Coronary artery (tissue), 2 donors: ENCODE results near the gene PPRC1.
"Not testable (repeated sequence)": the region's sequence is repeated elsewhere in the genome, so short reads cannot be mapped to it uniquely, and the experiment has no call there.

Experiments
- DNase-seq: peaks from one replicate; pipeline ENCODE4 v3.0.0-alpha.2; 2017; ENCODE audit warnings: low spot score
- H3K27ac ChIP-seq, 2 donors: fragments of 200-600 bp; sonication (generic); one replicate each; pipeline ENCODE4 v1.5.1; 2016 to 2019
- H3K4me3 ChIP-seq: fragments of 200-600 bp; sonication (generic); 2 replicates; pipeline ENCODE4 v1.5.1; 2016; ENCODE audit warnings: mild to moderate bottlenecking, moderate library complexity
- CTCF ChIP-seq: fragments of 200-600 bp; sonication (generic); IDR thresholded peaks from one replicate; pipeline ENCODE4 v1.5.1; 2019; ENCODE audit warnings: antibody characterized with exemption

PPRC1 gene

DNA sequence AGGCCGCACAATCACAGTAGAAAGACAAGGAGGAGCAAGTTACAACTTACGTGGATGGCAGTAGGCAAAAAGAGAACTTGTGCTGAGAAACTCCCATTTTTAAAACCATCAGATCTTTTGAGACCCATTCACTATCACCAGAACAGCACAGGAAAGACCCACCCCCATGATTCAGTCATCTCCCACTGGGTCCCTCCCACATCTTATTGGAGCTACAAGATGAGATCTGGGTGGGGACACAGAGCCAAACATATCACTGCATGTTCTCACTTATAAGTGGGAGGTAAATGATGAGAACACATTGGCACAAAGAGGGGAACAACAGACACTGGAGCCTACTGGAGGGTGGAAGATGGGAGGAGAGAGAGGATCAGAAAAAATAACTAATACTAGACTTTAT lies 51.8 kb downstream of the PPRC1 start:
- Histone ChIP-seq H3K27ac (no peak overlapping the region), H3K4me3 (no peak overlapping the region)
- no peak for TF ChIP-seq CTCF
- DNase-seq: peak; percentile 17

DNA sequence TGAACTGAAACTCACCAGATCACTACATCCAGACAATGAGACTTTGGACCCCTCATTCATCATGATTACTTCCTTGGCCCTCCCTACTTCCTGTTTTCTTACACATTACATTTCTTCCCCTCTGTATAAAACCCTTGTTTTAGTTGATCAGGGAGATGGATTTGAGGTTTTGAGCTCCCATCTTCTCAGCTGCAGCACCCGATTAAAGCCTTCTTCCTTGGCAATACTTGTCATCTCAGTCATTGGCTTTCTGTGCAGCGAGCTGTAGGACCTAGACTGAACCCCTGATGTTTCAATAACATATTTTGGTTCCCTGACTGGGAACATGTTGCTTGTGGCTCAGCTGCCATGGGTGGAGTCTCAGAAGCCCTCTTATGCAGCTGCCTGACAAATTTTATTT lies 52.4 kb downstream of the PPRC1 start:
- no peak overlapping the region for H3K27ac ChIP-seq
- DNase-seq: peak; percentile 4
- H3K4me3 ChIP-seq: no peak overlapping the region
- no peak for TF ChIP-seq CTCF

- Histone ChIP-seq H3K4me3 (no peak overlapping the region), H3K27ac (no peak overlapping the region)
- no peak for TF ChIP-seq CTCF
- peak; percentile 47 for DNase-seq
Measured at GRCh38 chr10:102185811-102186527, 53.1 kb downstream of the PPRC1 start.

DNA sequence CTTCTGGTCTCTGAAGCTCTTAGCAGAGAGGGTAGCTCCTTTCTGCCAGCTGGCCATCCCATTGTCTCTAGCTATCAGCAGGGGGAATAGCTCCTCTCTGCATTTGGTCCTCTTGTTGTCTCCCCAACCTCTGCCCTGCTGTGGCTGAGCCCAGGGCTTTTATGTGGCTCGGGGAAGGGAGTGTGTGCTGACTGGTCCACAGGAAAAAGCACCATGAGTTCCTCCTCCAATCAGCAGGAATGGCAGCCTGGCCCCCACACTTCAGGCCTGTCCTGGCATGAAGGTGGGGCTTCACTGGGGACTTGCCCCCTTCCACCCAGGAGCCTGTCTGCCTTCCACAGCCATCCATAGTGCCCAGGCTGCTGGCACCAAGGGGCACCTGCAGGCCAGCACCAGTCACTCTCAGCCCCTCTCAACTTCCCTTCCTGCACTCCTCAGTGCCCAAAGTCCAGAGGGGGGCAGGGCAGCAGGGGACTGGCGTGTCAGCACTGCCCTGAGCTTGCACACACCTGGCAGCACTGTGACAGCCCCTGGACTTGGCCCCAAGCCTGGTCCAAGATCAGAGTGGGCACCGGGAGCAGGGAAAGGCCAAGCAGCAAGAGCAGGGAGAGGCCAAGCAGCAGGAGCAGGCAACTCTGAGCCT lies 55.6 kb downstream of the PPRC1 start:
- DNase-seq: no peak
- H3K4me3 ChIP-seq: no peak overlapping the region
- no peak for TF ChIP-seq CTCF
- no peak overlapping the region for H3K27ac ChIP-seq

GRCh38 chr10:102188941-102189898 lies 56.4 kb downstream of the PPRC1 start:
- not testable (repeated sequence) for H3K4me3 ChIP-seq, H3K27ac ChIP-seq
- DNase-seq: peak; percentile 24

GRCh38 chr10:102191956-102192355 lies 59.1 kb downstream of the PPRC1 start:
- no peak for DNase-seq
- Histone ChIP-seq H3K4me3 (no peak overlapping the region), H3K27ac (no peak overlapping the region)
- no peak for TF ChIP-seq CTCF

GRCh38 chr10:102195296-102195870 lies 62.5 kb downstream of the PPRC1 start:
- H3K27ac ChIP-seq: no peak overlapping the region
- no peak overlapping the region for H3K4me3 ChIP-seq
- TF ChIP-seq CTCF: no peak
- peak; percentile 26 for DNase-seq
